ENCODE measurements around the gene KDM7A.
"Not testable (repeated sequence)": the region's sequence is repeated elsewhere in the genome, so short reads cannot be mapped to it uniquely, and the experiment has no call there.

The KDM7A gene

DNA sequence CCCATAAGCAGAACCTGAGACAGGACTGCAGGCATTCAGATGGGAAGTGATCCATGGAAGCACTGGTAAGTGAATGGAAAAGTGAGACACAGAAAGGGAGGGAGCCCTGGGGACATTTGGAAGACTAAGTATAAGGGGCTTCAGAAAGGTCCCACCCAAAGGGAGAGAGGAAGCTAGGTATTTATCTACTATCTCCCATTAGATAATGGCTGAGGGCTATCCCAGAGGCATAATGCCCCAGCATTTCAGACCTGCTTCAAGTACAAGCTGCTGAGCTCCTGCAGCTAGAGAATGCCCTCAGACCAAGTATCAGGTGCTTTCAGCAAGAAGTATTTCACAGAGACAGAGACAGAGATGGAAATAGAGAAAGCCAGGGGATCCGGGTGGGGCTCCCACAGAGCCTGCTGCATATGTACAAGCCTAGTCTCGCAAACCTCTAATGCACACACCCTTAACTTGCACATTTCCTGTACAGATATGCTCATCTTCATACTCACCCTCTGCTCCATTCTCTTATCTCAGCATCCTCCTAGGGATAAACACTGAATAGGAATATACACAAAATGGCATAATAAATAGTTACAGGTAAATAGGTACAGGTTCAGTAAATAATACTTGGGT, 20.2 kb downstream of the KDM7A start:
- DNase-seq (ENCODE audit: low read depth in 2 of 2): no peak

DNA sequence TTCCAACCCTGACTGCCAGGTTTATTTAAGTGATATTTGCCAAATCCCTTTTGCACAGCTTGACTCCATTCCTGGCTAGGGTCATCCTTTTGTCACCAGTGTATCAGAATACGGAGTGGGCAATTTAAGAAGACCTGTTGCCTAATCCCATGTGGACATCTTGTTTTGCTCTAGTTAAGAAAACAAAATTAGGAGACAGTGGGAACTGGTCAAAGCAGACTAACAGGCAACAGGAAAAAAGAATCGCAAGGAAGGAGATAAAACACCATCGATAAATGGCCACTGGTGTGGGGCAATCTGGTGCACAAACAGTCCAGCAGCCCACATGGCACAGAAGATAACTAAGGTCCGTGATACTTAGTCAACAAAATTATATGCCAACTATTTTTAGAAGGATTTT, 21.4 kb downstream of the KDM7A start:
- DNase-seq (ENCODE audit: low read depth in 2 of 2): no peak

DNA sequence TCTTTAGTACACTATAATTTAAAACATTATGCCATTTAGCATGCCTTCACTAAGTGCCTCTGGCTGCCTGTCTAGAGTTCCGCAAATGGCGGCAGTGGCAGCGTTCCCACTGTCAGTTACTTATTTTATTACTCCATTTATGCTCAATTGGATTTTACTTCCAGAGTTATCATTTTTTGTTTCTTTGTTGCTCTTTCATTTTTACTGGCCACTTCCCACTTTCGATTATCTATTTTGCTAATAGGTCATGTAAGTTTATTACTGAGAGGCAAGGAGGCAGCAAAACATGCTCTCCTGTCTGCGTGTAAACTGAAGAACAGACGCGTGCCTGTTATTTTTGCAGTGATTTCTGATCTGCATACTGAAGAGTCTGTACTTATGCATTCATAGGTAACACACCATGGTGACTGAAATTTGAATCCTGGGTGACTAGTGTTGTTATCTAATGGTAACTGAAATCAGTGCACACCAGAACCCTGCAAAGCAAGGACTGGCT, 23.1 kb downstream of the KDM7A start:
- DNase-seq (ENCODE audit: low read depth in 2 of 2): no peak

GRCh38 chr7:140146574-140146973, 30.2 kb downstream of the KDM7A start:
- DNase-seq (ENCODE audit: low read depth in 2 of 2): no peak

- DNase-seq (ENCODE audit: low read depth in 2 of 2): no peak
These were observed 31.1 kb downstream of the KDM7A start for GRCh38 chr7:140145709-140146108.

GRCh38 chr7:140144821-140145220, 32.0 kb downstream of the KDM7A start:
- no peak for DNase-seq (ENCODE audit: low read depth in 2 of 2)

- DNase-seq (ENCODE audit: low read depth in 2 of 2): no peak
These were observed 32.8 kb downstream of the KDM7A start for GRCh38 chr7:140143997-140144396.

GRCh38 chr7:140142031-140142430, 34.8 kb downstream of the KDM7A start:
- no peak for DNase-seq (ENCODE audit: low read depth in 2 of 2)

DNA sequence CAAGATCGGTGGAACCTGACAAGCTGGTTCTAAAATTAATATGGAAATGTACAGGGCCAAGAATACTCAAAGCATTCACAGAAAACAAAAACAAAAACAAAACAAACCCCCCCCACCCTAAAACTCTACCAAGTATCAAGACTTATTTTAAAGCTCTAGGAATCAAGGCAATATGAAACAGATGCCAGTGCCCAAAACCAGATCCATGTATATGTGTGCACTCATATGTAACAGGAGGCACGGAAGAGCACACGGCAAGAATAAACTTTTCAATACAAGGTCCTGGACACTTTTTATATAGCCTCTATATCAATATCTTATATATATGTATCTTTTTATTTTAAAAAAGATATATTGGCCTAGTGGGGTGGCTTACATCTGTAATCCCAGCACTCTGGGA, 35.5 kb downstream of the KDM7A start:
- DNase-seq (ENCODE audit: low read depth in 2 of 2): no peak

GRCh38 chr7:140137078-140137477, 39.7 kb downstream of the KDM7A start:
- DNase-seq (ENCODE audit: low read depth in 2 of 2): no peak

DNA sequence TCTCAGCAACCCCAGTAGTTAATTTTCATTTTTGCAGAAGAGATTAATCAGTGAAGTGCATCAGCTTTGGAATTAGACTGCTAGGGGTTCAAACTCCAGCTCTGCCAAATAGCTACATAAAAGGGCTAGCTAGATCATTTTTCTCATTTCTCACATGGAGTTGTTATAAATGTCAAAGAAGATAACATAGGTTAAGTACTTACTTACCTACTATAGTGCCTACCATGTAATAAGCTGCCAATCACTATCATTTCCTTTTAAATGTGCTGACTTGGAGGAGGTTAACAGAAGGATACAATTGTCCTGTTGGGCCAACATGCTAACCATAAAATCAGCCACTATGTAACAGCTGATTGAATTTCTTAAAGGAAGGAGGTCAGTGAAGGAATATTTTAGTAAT, 40.7 kb downstream of the KDM7A start:
- DNase-seq (ENCODE audit: low read depth in 2 of 2): no peak

DNA sequence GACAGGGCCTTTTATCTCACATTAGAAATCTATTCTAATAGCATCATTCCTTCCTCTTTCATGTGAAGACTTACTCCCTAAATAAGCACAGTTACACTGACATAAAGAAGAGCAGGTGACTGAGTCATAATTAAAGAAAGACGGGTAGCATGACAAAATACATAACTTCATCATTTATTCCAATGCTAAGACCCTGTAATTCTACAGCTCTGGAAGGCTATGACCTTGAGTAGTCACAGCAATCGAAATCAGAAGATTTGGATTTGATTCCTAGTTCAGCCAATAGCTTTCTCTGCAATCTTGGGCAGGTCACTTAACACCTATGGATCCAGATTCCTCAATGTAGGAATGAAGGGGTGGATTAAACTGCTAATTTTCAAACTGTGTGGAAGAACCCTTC, 42.7 kb downstream of the KDM7A start:
- no peak for DNase-seq (ENCODE audit: low read depth in 2 of 2)

- no peak for DNase-seq (ENCODE audit: low read depth in 2 of 2)
These were observed 49.2 kb downstream of the KDM7A start for GRCh38 chr7:140127360-140128127.

GRCh38 chr7:140126435-140127034, 50.2 kb downstream of the KDM7A start:
- no peak for DNase-seq (ENCODE audit: low read depth in 2 of 2)

- no peak for DNase-seq (ENCODE audit: low read depth in 2 of 2)
These were observed 53.8 kb downstream of the KDM7A start for GRCh38 chr7:140122965-140123364.

- no peak for DNase-seq (ENCODE audit: low read depth in 2 of 2)
These were observed 55.5 kb downstream of the KDM7A start for GRCh38 chr7:140121326-140121725.

DNA sequence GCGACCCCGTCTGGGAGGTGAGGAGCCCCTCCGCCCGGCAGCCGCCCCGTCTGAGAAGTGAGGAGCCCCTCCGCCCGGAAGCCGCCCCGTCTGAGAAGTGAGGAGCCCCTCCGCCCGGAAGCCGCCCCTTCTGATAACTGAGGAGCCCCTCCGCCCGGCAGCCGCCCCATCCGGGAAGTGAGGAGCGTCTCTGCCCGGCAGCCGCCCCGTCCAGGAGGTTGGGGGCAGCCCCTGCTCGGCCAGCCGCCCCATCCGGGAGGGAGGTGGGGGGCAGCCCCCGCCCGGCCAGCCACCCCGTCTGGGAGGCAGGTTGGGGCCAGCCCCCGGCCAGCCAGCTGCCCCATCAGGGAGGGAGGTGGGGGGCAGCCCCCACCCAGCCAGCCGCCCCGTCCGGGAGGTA, 62.0 kb downstream of the KDM7A start:
- not testable (repeated sequence) for DNase-seq (ENCODE audit: low read depth in 2 of 2)

DNA sequence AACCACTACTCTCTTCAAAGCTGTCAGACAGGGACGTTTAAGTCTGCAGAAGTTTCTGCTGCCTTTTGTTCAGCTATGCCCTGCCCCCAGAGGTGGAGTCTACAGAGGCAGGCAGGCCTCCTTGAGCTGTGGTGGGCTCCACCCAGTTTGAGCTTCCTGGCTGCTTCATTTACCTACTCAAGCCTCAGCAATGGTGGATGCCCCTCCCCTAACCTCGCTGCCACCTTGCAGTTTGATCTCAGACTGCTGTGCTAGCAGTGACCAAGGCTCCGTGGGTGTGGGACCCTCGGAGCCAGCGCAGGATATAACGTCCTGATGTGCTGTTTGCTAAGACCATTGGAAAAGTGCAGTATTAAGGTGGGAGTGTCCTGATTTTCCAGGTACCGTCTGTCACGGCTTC, 68.0 kb downstream of the KDM7A start:
- DNase-seq (ENCODE audit: low read depth in 2 of 2): not testable (repeated sequence)

DNA sequence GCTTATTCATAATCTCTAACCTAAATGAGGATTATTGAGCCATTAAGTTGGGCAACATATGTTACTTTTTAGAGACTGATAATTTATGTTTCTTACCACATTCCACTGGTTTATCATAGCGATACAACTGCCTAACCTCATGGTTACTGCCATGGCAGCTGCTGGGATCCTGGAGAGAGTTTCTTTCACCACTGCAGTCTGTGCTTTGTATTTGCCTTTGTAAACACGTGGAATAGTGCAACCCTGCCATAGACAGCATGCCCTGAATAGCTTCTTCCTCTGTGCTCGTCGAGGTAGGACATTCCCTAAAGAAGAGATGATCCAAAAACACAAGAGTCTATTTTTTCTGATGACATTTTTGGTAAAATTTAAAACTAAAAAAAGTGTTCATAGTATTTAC, 80.3 kb downstream of the KDM7A start:
- no peak for DNase-seq (ENCODE audit: low read depth in 2 of 2)

- DNase-seq (ENCODE audit: low read depth in 2 of 2): no peak
These were observed 83.4 kb downstream of the KDM7A start for GRCh38 chr7:140093375-140093774.

DNA sequence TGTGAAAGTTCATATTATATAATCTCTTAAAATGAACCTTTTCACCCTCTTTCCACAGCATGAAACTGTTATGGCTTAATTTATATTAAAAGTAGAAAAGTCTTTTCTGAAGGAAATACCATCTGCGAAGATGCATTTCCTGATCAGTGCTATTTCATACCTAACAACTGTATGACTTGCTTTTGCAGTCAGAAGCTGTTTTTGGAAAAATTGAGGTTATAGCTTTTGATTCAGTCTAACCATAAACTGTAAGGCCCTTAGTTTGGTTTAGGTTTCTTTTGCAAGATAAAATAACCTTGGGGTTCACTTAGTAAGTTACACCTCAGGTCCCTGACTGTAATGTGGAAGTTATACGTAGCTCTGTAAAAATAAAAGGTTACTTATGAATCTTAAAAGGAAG, 91.3 kb downstream of the KDM7A start:
- DNase-seq (ENCODE audit: low read depth in 2 of 2): no peak

GRCh38 chr7:140084972-140085371, 91.8 kb downstream of the KDM7A start:
- DNase-seq (ENCODE audit: low read depth in 2 of 2): no peak

DNA sequence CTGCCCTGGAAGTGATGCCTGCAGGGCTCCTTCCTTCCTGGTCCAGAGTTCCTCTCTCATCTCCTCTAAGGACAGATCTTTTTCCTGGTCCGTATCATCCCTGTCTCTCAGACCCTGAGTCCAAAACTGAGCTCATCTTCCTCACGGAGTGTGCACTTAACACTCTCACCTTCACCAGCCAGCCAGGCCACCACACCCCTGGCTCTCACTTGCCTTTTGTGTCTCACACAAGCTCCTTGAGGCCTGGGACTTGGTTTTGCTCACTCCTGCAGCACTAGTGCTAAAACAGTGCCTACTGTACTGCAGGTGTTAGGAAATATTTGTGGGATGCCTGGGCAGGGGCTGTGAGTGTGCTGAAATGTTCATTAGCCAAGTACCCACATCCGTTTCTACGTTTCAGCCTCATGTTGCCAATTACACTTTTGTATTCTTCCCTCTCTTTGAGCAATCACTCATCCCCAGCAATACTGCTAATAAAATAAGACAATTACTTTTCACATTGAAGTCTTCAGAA, 92.6 kb downstream of the KDM7A start:
- DNase-seq (ENCODE audit: low read depth in 2 of 2): no peak

Measured in stimulated activated CD4-positive, alpha-beta T cell treated with anti-CD3 and anti-CD28 coated beads, Interleukin-4, amount 100 ng/mL, for 48 hours (primary cell).